HEK293T (cell line): Measurements from ENCODE around the gene MAST3.

Experiments used
- CTCF ChIA-PET: fragments of 350-600 bp; formaldehyde crosslinking; extraction: SDS; loops from one replicate; lab custom pipeline; 2021; ENCODE audit warnings: antibody characterized with exemption, inconsistent platforms; lab: Yijun Ruan, JAX
- POLR2A ChIA-PET: fragments of 350-600 bp; formaldehyde crosslinking; extraction: SDS; loops from one replicate; lab custom pipeline; 2020; ENCODE audit warnings: antibody characterized with exemption, inconsistent platforms; lab: Yijun Ruan, JAX
- DNase-seq: peaks from one replicate; pipeline ENCODE4 v3.0.0; 2012; ENCODE audit warnings: mixed read lengths; ENCODE audit errors: extremely low spot score
- ARNT ChIP-seq: fragments of 450-650 bp; IDR thresholded peaks from 2 replicates; pipeline ENCODE4 v1.6.1; 2017; ENCODE audit warnings: mild to moderate bottlenecking
- BHLHE40 ChIP-seq: fragments of 450-650 bp; IDR thresholded peaks from 2 replicates; pipeline ENCODE4 v1.6.1; 2016; ENCODE audit warnings: mild to moderate bottlenecking, moderate library complexity, borderline replicate concordance
- CTBP1 ChIP-seq: fragments of 450-650 bp; IDR thresholded peaks from 2 replicates; pipeline ENCODE4 v1.6.1; 2016; ENCODE audit warnings: borderline replicate concordance
- ELF4 ChIP-seq: fragments of 450-650 bp; IDR thresholded peaks from 2 replicates; pipeline ENCODE4 v1.6.1; 2017; ENCODE audit warnings: antibody characterized with exemption
- FOXA1 ChIP-seq: fragments of 450-650 bp; IDR thresholded peaks from 2 replicates; pipeline ENCODE4 v1.6.1; 2016; ENCODE audit warnings: mild to moderate bottlenecking
- FOXM1 ChIP-seq: fragments of 450-650 bp; IDR thresholded peaks from 2 replicates; pipeline ENCODE4 v1.6.1; 2017; ENCODE audit warnings: mild to moderate bottlenecking, borderline replicate concordance
- HDGF ChIP-seq: fragments of 450-650 bp; IDR thresholded peaks from 2 replicates; pipeline ENCODE4 v1.6.1; 2017; ENCODE audit warnings: antibody characterized with exemption, borderline replicate concordance
- L3MBTL2 ChIP-seq: fragments of 450-650 bp; conservative IDR thresholded peaks from 2 replicates; pipeline ENCODE4 v1.6.1; 2016; ENCODE audit warnings: mild to moderate bottlenecking
- LEF1 ChIP-seq: fragments of 450-650 bp; IDR thresholded peaks from 2 replicates; pipeline ENCODE4 v1.6.1; 2017; ENCODE audit warnings: mild to moderate bottlenecking, borderline replicate concordance
- NFRKB ChIP-seq: fragments of 450-650 bp; IDR thresholded peaks from 2 replicates; pipeline ENCODE4 v1.6.1; 2016; ENCODE audit warnings: mild to moderate bottlenecking, moderate library complexity
- PKNOX1 ChIP-seq: fragments of 450-650 bp; IDR thresholded peaks from 2 replicates; pipeline ENCODE4 v1.6.1; 2016
- SP1 ChIP-seq: fragments of 450-650 bp; IDR thresholded peaks from 2 replicates; pipeline ENCODE4 v1.6.1; 2017
- SUZ12 ChIP-seq: fragments of 450-650 bp; IDR thresholded peaks from 2 replicates; pipeline ENCODE4 v1.6.1; 2016; ENCODE audit warnings: mild to moderate bottlenecking
- TARDBP ChIP-seq: fragments of 450-650 bp; IDR thresholded peaks from 2 replicates; pipeline ENCODE4 v1.6.1; 2016
- ZNF384 ChIP-seq: fragments of 450-650 bp; IDR thresholded peaks from 2 replicates; pipeline ENCODE4 v1.6.1; 2016

Gene MAST3

GRCh38 chr19:18196511-18196845 is 98.9 kb downstream of the MAST3 start:
- POLR2A ChIA-PET: interaction anchor here (1.0 kb wide), 1 partner anchor 8 kb away, joined by 3 read pairs; the partner anchor contains the start of gene RAB3A
- DNase-seq: no peak
- CTCF ChIA-PET: no interaction called here
- TF ChIP-seq SUZ12 (no peak), FOXM1 (no peak), TARDBP (no peak)

- ChIA-PET POLR2A (no interaction called here), CTCF (no interaction called here)
- no peak for DNase-seq
- TF ChIP-seq BHLHE40: no peak
- TF ChIP-seq PKNOX1: no peak
- TF ChIP-seq L3MBTL2: no peak
- no peak for TF ChIP-seq SUZ12
- TF ChIP-seq FOXM1: no peak
- no peak for TF ChIP-seq FOXA1
- no peak for TF ChIP-seq LEF1
- TF ChIP-seq SP1: no peak
- TF ChIP-seq ARNT: no peak
- no peak for TF ChIP-seq ELF4
- no peak for TF ChIP-seq CTBP1
Measured at GRCh38 chr19:18197306-18197705, 99.7 kb downstream of the MAST3 start.

- TF ChIP-seq ELF4 (no peak), NFRKB (no peak), LEF1 (no peak), L3MBTL2 (no peak), FOXA1 (no peak), HDGF (no peak), SP1 (no peak), ZNF384 (no peak), TARDBP (no peak), CTBP1 (no peak), BHLHE40 (no peak)
- DNase-seq: no peak
- POLR2A ChIA-PET: no interaction called here
- CTCF ChIA-PET: interaction anchor here (1.0 kb wide), 1 partner anchor 30 kb away, joined by 3 read pairs; no protein-coding TSS in a partner anchor
Measured at GRCh38 chr19:18197941-18198340, 100.4 kb downstream of the MAST3 start.

GRCh38 chr19:18198374-18198773 is 100.8 kb downstream of the MAST3 start:
- TF ChIP-seq ARNT (no peak), NFRKB (no peak), HDGF (no peak)
- DNase-seq: no peak
- ChIA-PET CTCF (interaction anchor here (1.0 kb wide), 1 partner anchor 30 kb away, joined by 3 read pairs; no protein-coding TSS in a partner anchor), POLR2A (interaction anchor here (1.4 kb wide), 1 partner anchor 131 kb away, joined by 3 read pairs; no protein-coding TSS in a partner anchor)
